ENCODE results near the gene TMED8.
A peak's percentile ranks its signal among the peaks of the same experiment; 100 is the strongest.
"Not testable (repeated sequence)": the region's sequence is repeated elsewhere in the genome, so short reads cannot be mapped to it uniquely, and the experiment has no call there.

The TMED8 gene

DNA sequence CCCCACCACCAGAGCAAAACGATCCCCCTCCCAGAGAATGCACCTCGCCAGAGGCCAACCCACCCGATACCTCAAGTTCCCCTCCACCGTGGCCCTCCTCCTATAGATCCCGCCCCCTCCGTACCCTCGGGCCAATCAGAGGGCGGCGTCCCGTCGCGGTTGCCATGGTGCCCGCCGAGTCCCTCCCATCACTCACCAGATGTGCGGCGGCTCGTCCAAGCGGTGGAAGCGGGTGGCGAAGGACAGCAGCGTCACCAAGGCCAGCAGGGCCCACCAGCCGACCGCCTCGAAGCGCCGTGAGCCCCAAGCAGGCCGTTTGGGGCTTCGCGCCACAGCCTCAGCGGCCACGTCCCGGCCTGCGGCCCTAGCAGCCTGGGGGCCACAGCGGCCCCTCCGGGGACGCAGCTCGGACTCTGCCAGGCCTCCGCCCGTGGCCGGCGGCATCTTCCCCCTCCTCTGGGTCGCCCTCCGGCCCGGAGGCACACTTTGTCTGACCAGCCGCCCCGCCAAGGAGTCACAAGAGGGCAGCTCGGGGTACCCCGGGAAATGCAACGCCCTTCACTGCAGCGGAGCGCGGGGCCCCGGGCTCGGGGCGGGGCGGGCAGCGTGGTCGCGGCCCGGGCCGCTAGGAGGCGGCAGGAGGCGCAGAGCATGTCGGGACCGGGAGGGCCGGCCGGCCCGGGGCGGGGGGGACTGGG lies 56.5 kb downstream of the TMED8 start, which contains the start of gene POMT2:
Gene POMT2 (minus strand): TSS at position 646 of the 698 bp plus-strand sequence. CDS start 202 bp downstream, at position 444.
- peak; percentile 96 for DNase-seq

DNA sequence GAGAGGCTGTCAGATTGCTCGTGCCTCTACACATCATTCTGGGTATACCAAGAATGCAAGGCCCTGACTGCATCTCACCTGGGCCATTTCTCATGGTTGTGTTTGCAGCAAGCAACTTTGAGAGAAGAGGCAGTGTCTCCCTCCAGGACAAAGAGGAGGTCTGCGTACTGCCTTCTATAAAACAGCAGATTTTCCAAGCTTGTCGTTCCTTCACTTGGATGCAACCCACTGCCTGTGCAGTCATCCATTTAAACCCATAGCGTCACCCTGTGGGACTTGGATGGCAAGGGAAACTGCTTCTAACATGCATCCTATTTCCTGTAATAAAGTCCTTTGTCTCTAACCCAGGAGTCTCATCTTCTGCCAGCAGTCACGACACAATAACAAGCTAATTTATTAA lies 57.5 kb downstream of the TMED8 start:
- no peak for DNase-seq

- not testable (repeated sequence) for DNase-seq
Observed at GRCh38 chr14:77318756-77319155, 58.1 kb downstream of the TMED8 start.

GRCh38 chr14:77318006-77318553 lies 58.8 kb downstream of the TMED8 start:
- DNase-seq = no peak

- no peak for DNase-seq
Observed at GRCh38 chr14:77316872-77317301, 60.0 kb downstream of the TMED8 start.

DNA sequence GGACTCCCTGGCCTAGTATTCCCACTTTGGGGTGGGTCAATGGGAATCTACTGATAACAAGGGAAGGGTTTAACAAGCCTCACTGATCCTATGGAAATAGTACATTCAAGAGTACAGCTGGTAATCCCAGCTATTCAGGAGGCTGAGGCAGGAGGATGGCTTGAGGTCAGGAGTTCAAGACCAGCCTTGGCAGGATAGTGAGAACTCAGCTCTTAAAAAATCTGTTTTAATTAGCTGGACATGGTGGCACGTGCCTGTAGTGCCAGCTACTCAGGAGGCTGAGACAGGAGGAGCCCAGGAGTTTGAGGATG lies 60.7 kb downstream of the TMED8 start:
- no peak for DNase-seq

DNA sequence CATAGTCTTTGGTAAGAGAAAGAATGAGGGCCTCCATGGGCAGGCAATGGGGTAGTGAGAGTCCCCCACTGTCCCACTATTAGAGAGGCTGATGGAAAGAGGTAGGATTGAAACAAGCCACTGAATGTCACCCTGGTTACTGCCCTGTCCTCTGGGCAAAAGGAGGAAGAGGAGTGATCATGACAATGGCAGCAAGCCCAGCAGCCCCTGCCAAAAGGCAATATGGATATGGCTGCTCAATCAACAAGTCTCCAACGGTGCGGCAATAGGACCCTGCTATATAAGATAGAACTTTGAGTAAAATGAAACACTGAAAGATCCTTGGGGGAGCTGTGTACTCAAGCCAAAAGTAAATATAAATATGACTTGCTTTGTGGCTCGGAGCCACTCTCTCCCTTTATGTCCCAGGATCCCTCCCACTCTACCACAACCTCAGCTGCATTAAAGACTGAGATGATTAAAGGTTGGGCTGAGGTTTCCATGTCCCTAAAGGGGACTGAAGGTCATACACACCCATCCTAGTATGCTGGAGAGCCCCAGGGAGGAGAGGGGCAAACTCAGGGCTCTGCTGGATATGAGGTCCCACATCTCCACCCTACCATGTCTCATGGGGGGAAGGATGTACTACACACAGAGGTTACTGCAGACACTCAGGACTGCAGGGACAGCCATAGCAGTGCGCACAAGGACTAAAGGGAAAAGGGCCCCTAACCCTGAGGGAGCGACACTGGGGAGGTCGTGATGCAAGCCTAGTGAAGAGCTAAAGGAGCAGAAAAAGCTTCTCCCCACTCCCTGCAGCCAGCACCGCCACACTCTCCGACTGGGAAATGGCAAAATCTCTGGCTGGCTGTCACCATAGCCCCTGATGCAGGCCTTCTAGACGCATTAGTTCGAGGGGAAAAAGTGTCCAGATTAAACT lies 62.1 kb downstream of the TMED8 start:
- DNase-seq = no peak

DNA sequence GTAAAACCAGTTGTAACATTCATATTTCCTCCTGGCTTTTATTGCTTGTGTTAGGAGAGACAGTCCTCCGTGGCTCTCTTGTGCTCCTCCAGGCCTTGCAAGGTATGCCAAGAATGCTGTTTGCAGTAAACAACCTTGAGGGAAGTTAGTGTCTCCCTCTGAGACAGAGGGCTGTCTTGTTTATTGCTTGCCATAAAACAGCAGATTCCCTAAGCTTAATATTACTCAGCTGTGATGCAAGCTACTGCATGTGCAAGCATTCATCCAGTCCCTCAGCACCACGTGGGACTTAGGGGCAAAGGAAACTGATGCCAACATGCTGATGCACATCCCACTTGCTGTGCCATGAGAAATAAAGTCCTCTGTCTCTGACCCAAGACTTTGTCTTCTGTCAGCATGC lies 62.9 kb downstream of the TMED8 start:
- no peak for DNase-seq

GRCh38 chr14:77313371-77313770 lies 63.5 kb downstream of the TMED8 start:
- no peak for DNase-seq

- DNase-seq = no peak
Observed at GRCh38 chr14:77311217-77311616, 65.7 kb downstream of the TMED8 start.

DNA sequence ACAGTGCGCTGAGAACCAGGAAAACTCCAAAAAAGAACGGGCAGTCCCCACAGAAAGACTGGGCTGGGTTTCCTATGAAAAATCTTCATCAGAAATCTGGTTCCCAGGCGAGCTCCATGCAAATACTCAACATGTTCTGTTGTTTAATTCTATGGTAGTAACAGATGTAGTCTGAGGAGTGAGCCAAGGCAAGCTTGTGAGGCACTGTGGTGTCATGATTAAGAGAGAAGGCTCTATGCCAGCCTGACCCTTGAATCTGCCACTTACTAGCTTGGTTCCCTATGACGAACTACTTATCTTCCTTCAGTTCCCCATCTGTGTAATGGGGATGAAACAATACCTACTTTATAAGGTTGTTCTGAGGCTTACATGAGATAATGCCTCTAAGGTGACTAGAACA lies 66.9 kb downstream of the TMED8 start:
- DNase-seq = no peak

DNA sequence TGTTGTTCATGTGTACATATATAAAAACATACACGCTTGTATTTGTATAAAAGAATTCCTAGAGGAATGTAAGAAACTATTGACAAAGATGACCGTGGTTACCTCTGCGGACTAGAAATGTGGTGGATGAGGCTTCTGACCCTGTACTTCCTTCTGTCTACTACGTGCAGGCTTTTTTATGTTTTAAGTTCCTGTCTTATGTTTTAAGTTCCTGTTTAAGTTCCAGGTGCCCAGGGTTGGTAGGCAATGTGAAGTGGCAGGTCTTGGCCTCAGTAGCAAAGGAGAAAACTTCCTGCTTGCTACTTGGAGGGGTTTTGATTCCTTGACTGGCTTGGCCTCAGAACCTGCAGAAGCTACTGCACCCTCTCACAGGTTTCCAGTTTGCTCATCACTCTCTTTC lies 67.8 kb downstream of the TMED8 start:
- no peak for DNase-seq

GRCh38 chr14:77306851-77307496 lies 69.9 kb downstream of the TMED8 start:
- peak; percentile 82 for DNase-seq

- DNase-seq = peak; percentile 51
Observed at GRCh38 chr14:77306416-77306815, 70.5 kb downstream of the TMED8 start.

DNA sequence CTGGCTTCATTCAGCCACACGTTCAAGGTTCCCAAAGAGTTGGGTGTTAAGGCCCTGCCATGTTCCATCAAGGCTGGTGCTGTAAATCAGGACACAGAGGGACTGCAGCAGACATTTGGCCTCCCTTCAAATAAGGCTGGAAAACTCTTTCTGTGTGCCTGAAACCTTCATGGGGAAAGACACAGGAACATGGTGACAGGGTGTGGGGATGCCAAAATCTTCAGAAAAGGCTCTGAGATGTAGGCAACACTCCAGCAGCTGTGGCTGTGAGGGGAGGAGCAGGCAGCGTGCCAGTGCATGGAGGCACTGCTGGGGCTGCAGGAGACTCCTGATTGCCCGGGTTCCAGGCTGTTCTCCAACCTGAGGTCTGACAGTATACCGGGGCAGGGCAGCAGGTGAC lies 71.2 kb downstream of the TMED8 start:
- peak; percentile 60 for DNase-seq

GRCh38 chr14:77303417-77304156 lies 73.3 kb downstream of the TMED8 start:
- DNase-seq = no peak

GRCh38 chr14:77302926-77303325 lies 74.0 kb downstream of the TMED8 start:
- no peak for DNase-seq

- peak; percentile 84 for DNase-seq
Observed at GRCh38 chr14:77301103-77301502, 75.8 kb downstream of the TMED8 start.

- no peak for DNase-seq
Observed at GRCh38 chr14:77299771-77300170, 77.1 kb downstream of the TMED8 start.

DNA sequence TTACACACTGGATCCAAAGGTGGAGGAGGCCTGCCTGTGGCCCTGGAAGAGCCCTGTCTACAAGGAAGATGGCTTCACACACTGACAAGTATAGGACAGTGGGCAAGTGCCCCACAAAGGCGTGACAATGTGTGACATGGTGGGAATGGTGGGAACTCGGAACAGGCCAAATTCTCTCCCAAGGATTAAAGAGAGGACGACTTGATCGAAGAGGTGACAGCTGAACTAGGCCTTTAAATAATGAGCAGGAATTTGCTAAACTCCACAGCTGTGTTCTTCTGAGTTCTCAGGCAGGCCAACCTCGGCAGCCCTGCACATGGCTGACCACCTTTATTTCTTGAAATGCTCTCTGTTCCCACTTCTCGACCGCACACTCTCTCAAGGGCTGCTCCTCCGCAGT lies 80.0 kb downstream of the TMED8 start:
- DNase-seq = no peak

DNA sequence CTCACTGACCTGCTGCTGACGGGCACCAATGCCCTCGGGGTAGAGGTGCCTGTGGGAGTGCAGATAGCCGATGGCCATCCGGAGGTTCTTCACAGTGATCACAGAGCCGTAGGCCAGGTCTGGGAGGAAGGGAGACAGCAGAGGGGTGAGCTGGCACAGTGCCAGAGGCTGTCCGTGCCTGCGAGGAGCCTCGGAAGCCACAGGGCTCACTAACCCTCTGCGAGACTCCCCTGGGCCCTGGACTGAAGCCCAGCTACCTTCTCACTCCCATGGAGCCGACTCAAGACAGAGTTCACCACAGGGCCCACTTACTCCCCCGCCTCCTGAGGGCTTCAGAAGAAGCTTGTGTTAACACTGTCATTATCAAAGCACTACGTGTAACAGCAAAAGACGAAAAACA lies 80.7 kb downstream of the TMED8 start:
- no peak for DNase-seq

GRCh38 chr14:77290705-77291104 lies 86.2 kb downstream of the TMED8 start:
- no peak for DNase-seq

GRCh38 chr14:77286576-77286975 lies 90.3 kb downstream of the TMED8 start:
- DNase-seq = no peak

Measured in right hindlimb (tissue), 1 donor.